Kidney (tissue), 14 donors: Measurements from ENCODE around the gene ZCCHC7. TPM values are rescaled to one million over a fixed set of nuclear protein-coding genes. Genes with fewer than 3 reads are reported as not detected.
A peak's percentile ranks its signal among the peaks of the same experiment; 100 is the strongest.

Experiments
- DNase-seq, 5 donors: peaks; one replicate each; pipeline ENCODE4 v3.0.0-alpha.2; 2013 to 2020
- FAIRE-seq: peaks from 2 replicates; lab custom pipeline; 2012; peaks lifted over from hg19 to GRCh38; lab: Jason Lieb, UNC
- H3K27ac ChIP-seq, 2 donors: one replicate each; pipeline ENCODE4 v1.7.0; 2013; ENCODE audit warnings: low read depth in 2 of 2, low read length in 2 of 2, inconsistent platforms in 1 of 2
- H3K27me3 ChIP-seq: one replicate; pipeline ENCODE4 v1.7.1; 2013; ENCODE audit warnings: low read length, inconsistent platforms; ENCODE audit not compliant: control insufficient read depth, insufficient read depth
- H3K36me3 ChIP-seq, 3 donors: one replicate each; pipeline versions ENCODE4 v1.7.0 to v1.7.1; 2013; ENCODE audit warnings: low read length in 3 of 3, control low read depth in 1 of 3, inconsistent platforms in 1 of 3; ENCODE audit not compliant: insufficient read depth in 3 of 3, control insufficient read depth in 2 of 3
- H3K4me1 ChIP-seq, 3 donors: one replicate each; pipeline versions ENCODE4 v1.7.0 to v1.7.1; 2013; ENCODE audit warnings: low read length in 3 of 3, inconsistent platforms in 1 of 3, low read depth in 1 of 3; ENCODE audit not compliant: control insufficient read depth in 2 of 3, insufficient read depth in 2 of 3
- H3K4me3 ChIP-seq, 3 donors: one replicate each; pipeline versions ENCODE4 v1.7.0 to v1.8.1; 2013; ENCODE audit warnings: low read length in 3 of 3, control low read depth in 1 of 3, inconsistent platforms in 1 of 3
- H3K9ac ChIP-seq, 3 donors: one replicate each; pipeline versions ENCODE4 v1.7.0 to v1.7.1; 2013; ENCODE audit warnings: low read length in 3 of 3, control low read depth in 1 of 3, inconsistent platforms in 1 of 3
- H3K9me3 ChIP-seq, 3 donors: one replicate each; pipeline versions ENCODE4 v1.7.0 to v1.7.1; 2013; ENCODE audit warnings: low read length in 3 of 3, control low read depth in 1 of 3, inconsistent platforms in 1 of 3; ENCODE audit not compliant: control insufficient read depth in 2 of 3, insufficient read depth in 1 of 3
- CTCF ChIP-seq: IDR thresholded peaks from 3 replicates; pipeline ENCODE4 v1.5.1; 2012; ENCODE audit warnings: mild to moderate bottlenecking, moderate library complexity, borderline replicate concordance; ENCODE audit not compliant: insufficient read depth; ENCODE audit errors: extremely low read depth
- intact Hi-C: fragments of 100-400 bp; cut with DNase I; formaldehyde crosslinking; loops from one replicate; pipeline ENCODE4 v1.11.1; 2022
- polyA plus RNA-seq: library from polyadenylated mRNA; stranded (reverse); fragments of 350-450 nt; fragmentation: Illumina TruSeq; extraction: RNeasy Lipid Tissue Mini Kit (QIAGEN cat#74804); gene quantifications from one replicate; pipeline ENCODE4 v1.2.3, GENCODE V29; 2014; ENCODE audit warnings: low read depth, low replicate concordance; ENCODE audit not compliant: insufficient read depth
- total RNA-seq: library from RNA; stranded (reverse); fragmentation: NEBNext Ultra II Directional; extraction: Animal tissue kit (Norgen Biotek cat#: 25700); gene quantifications from one replicate; pipeline ENCODE4 v1.2.1, GENCODE V29; 2021
- donor health status: control.
- donor health status: control.
- donor health status: control.
- donor health status: control.
- donor health status: control.
- donor health status: DM: yes; HTN: yes; CAD: no.
- donor health status: Normal renal cell carcinoma (clear cell type).

ZCCHC7 gene
- total and polyA plus RNA-seq, 2 donors from 2014 or later, result 7.2 to 22.3 TPM

GRCh38 chr9:37398464-37399025 is 278.2 kb downstream of the ZCCHC7 start:
- H3K9ac ChIP-seq, result no peak overlapping the region
- FAIRE-seq, result no peak
- H3K27me3 ChIP-seq, result no peaks in the 10 kb centered on the region
- intact Hi-C loops, result no loop called here
- no peaks in the 10 kb centered on the region for H3K36me3 ChIP-seq
- H3K4me1 ChIP-seq, result no peaks in the 10 kb centered on the region
- no peak for TF ChIP-seq CTCF
- H3K27ac ChIP-seq, result no peak overlapping the region
- no peak overlapping the region for H3K4me3 ChIP-seq
- no peaks in the 10 kb centered on the region for H3K9me3 ChIP-seq
- no peak for DNase-seq

- no peak overlapping the region for H3K4me3 ChIP-seq
- DNase-seq, result no peak
- H3K9ac ChIP-seq, result no peak overlapping the region
- H3K36me3 ChIP-seq, result no peaks in the 10 kb centered on the region
- intact Hi-C loops, result no loop called here
- no peak for TF ChIP-seq CTCF
- FAIRE-seq, result no peak
- no peaks in the 10 kb centered on the region for H3K27me3 ChIP-seq
- H3K27ac ChIP-seq, result no peak overlapping the region
- H3K9me3 ChIP-seq, result no peaks in the 10 kb centered on the region
- H3K4me1 ChIP-seq, result no peaks in the 10 kb centered on the region
Observed at GRCh38 chr9:37399336-37399735, 279.0 kb downstream of the ZCCHC7 start.

GRCh38 chr9:37404590-37404989 is 284.2 kb downstream of the ZCCHC7 start:
- Histone ChIP-seq H3K9me3 (no peaks in the 10 kb centered on the region), H3K36me3 (no peaks in the 10 kb centered on the region), H3K9ac (no peak overlapping the region), H3K4me1 (peaks cover 0 to 2% (median 0%) of the 10 kb centered on the region in 3 donors), H3K4me3 (no peak overlapping the region), H3K27ac (no peak overlapping the region), H3K27me3 (no peaks in the 10 kb centered on the region)
- peak in 1 of 5 donors; percentile 17 for DNase-seq
- intact Hi-C loops, result no loop called here
- TF ChIP-seq CTCF, result no peak
- no peak for FAIRE-seq

- intact Hi-C loops, result no loop called here
- H3K27me3 ChIP-seq, result no peaks in the 10 kb centered on the region
- no peak for TF ChIP-seq CTCF
- peaks cover 0 to 2% (median 0%) of the 10 kb centered on the region in 3 donors for H3K4me1 ChIP-seq
- no peaks in the 10 kb centered on the region for H3K36me3 ChIP-seq
- DNase-seq (peak in 2 of 5 donors; percentile 15 to 64), FAIRE-seq (no peak)
- H3K4me3 ChIP-seq, result no peak overlapping the region
- H3K27ac ChIP-seq, result no peak overlapping the region
- H3K9me3 ChIP-seq, result no peaks in the 10 kb centered on the region
- no peak overlapping the region for H3K9ac ChIP-seq
Observed at GRCh38 chr9:37405350-37405749, 285.0 kb downstream of the ZCCHC7 start.
